Endothelial cell of umbilical vein (primary cell): ENCODE measurements around the gene FOXN1. TPM values are rescaled to one million over a fixed set of nuclear protein-coding genes. Genes with fewer than 3 reads are reported as not detected.

Experiments
- BruUV-seq: library from RNA; stranded (reverse); fragments of 400-500 nt; replicated peaks from 2 replicates; lab custom pipeline; 2021; lab: Mats Ljungman, UMichigan
- CTCF ChIA-PET: fragments of 300-600, 350-600 bp; sonication (Branson Sonifier 250); formaldehyde crosslinking; loops from one replicate; lab custom pipeline; 2021; ENCODE audit warnings: antibody characterized with exemption, inconsistent platforms; lab: Charles Lee
- POLR2A ChIA-PET: fragments of 300-600, 350-600 bp; sonication (Branson Sonifier 250); formaldehyde crosslinking; loops from one replicate; lab custom pipeline; 2021; ENCODE audit warnings: antibody characterized with exemption, inconsistent platforms; lab: Charles Lee
- DNase-seq: peaks from one replicate; pipeline ENCODE4 v3.0.0-alpha.2; 2011; ENCODE audit warnings: low read depth, low spot score
- FAIRE-seq: peaks from 2 replicates; lab custom pipeline; 2011; peaks lifted over from hg19 to GRCh38; lab: Jason Lieb, UNC
- H2AFZ ChIP-seq: 2 replicates; pipeline ENCODE4 v1.6.0; 2012; ENCODE audit warnings: low read depth, low read length, control low read depth, inconsistent platforms
- H3K27ac ChIP-seq: 2 replicates; pipeline ENCODE4 v1.5.1; 2011; ENCODE audit warnings: low read depth, mild to moderate bottlenecking, control low read depth, low read length, moderate library complexity; ENCODE audit not compliant: insufficient read depth
- H3K27me3 ChIP-seq, 2 experiments: 2 replicates each; pipeline versions ENCODE4 v1.6.0 to v1.6.1; 2011; ENCODE audit warnings: low read length in 2 of 2, mixed read lengths in 1 of 2; ENCODE audit not compliant: control insufficient read depth in 2 of 2, insufficient read depth in 2 of 2
- H3K36me3 ChIP-seq, 2 experiments: 2 replicates in 1 of 2; 3 replicates in 1 of 2; pipeline ENCODE4 v1.5.1; 2011; ENCODE audit warnings: low read length in 2 of 2, mild to moderate bottlenecking in 1 of 2, moderate library complexity in 1 of 2; ENCODE audit not compliant: control insufficient read depth in 2 of 2, insufficient read depth in 2 of 2; ENCODE audit errors: extremely low read depth in 1 of 2
- H3K4me1 ChIP-seq: 3 replicates; pipeline ENCODE4 v1.5.1; 2011; ENCODE audit warnings: mild to moderate bottlenecking, low read length; ENCODE audit not compliant: control insufficient read depth, insufficient read depth; ENCODE audit errors: extremely low read depth
- H3K4me2 ChIP-seq: 2 replicates; pipeline ENCODE4 v1.6.1; 2011; ENCODE audit warnings: low read length, control low read depth, mixed read lengths; ENCODE audit not compliant: insufficient read depth
- H3K4me3 ChIP-seq, 3 experiments: fragments of 200-600 bp in 1 of 3; sonication (generic), shearing (Covaris generic) in 1 of 3; replicated peaks in 1 of 3; 2 replicates each; pipeline ENCODE4 v1.5.1; 2011 to 2016; ENCODE audit warnings: control low read depth in 3 of 3, low read length in 3 of 3, mild to moderate bottlenecking in 2 of 3, inconsistent platforms in 1 of 3, low read depth in 1 of 3, moderate library complexity in 1 of 3; ENCODE audit not compliant: insufficient read depth in 1 of 3
- H3K79me2 ChIP-seq: 2 replicates; pipeline ENCODE4 v1.6.0; 2012; ENCODE audit warnings: low read length, inconsistent platforms; ENCODE audit not compliant: control insufficient read depth, insufficient read depth
- H3K9ac ChIP-seq: replicated peaks from 2 replicates; pipeline ENCODE3; 2011; ENCODE audit warnings: low read length, control low read depth; ENCODE audit not compliant: insufficient read depth; ENCODE audit errors: extremely low read depth
- H3K9me1 ChIP-seq: replicated peaks from 3 replicates; pipeline ENCODE4 v1.6.0; 2011; ENCODE audit warnings: mild to moderate bottlenecking, low read length; ENCODE audit not compliant: control insufficient read depth, insufficient read depth; ENCODE audit errors: extremely low read depth
- H3K9me3 ChIP-seq: replicated peaks from 2 replicates; pipeline ENCODE4 v1.5.1; 2012; ENCODE audit warnings: low read length, inconsistent platforms; ENCODE audit not compliant: control insufficient read depth, insufficient read depth
- H4K20me1 ChIP-seq: replicated peaks from 2 replicates; pipeline ENCODE3; 2011; ENCODE audit warnings: mild to moderate bottlenecking, low read length; ENCODE audit not compliant: control insufficient read depth, insufficient read depth; ENCODE audit errors: extremely low read depth
- EZH2 ChIP-seq: IDR thresholded peaks from 2 replicates; pipeline ENCODE4 v1.6.1; 2012; ENCODE audit warnings: borderline replicate concordance, low read depth, mild to moderate bottlenecking, moderate library complexity, low read length, inconsistent platforms; ENCODE audit not compliant: severe bottlenecking
- FOS ChIP-seq: IDR thresholded peaks from 2 replicates; pipeline ENCODE4 v1.6.1; 2011; ENCODE audit warnings: mild to moderate bottlenecking, low read length, moderate library complexity, borderline replicate concordance; ENCODE audit not compliant: insufficient read depth
- GATA2 ChIP-seq: IDR thresholded peaks from 2 replicates; pipeline ENCODE4 v1.7.0; 2011; ENCODE audit warnings: low read depth, mild to moderate bottlenecking, moderate library complexity, mixed read lengths, low read length; ENCODE audit not compliant: insufficient read length, insufficient read depth
- JUN ChIP-seq: IDR thresholded peaks from 2 replicates; pipeline ENCODE4 v1.6.1; 2011; ENCODE audit warnings: borderline replicate concordance, low read depth; ENCODE audit not compliant: insufficient read length, insufficient read depth
- MYC ChIP-seq: IDR thresholded peaks from one replicate; pipeline ENCODE4 v1.6.1; 2011; ENCODE audit warnings: mild to moderate bottlenecking, low read depth, low read length
- POLR2A ChIP-seq: IDR thresholded peaks from 2 replicates; pipeline ENCODE4 v1.6.1; 2012; ENCODE audit warnings: low read depth, mild to moderate bottlenecking, control low read depth, low read length
- POLR2AphosphoS5 ChIP-seq: IDR thresholded peaks from 2 replicates; pipeline ENCODE4 v1.6.1; 2012; ENCODE audit warnings: low read depth, mild to moderate bottlenecking, control low read depth, low read length, moderate library complexity; ENCODE audit not compliant: insufficient read depth
- dilution Hi-C: fragments of 300-500 bp; cut with MboI; formaldehyde crosslinking; loops from one replicate; pipeline ENCODE4 v1.15.0; 2019; ENCODE audit warnings: low sequenced_read_pairs; ENCODE audit not compliant: extremely low pct_ligation_motif_present
- intact Hi-C: fragments of 100-400 bp; cut with micrococcal nuclease; formaldehyde crosslinking; loops from one replicate; pipeline ENCODE4 v1.10.0; 2022
- polyA plus RNA-seq, 4 experiments: library from polyadenylated mRNA; depleted of rRNA in 3 of 4; stranded (reverse) in 3 of 4; unstranded in 1 of 4; fragments of >200 nt; gene quantifications; 2 replicates each; pipeline versions ENCODE4 v1.2.1 to v1.2.3, GENCODE V29; 2011 to 2012; ENCODE audit warnings: missing spikeins in 1 of 4
- total RNA-seq: library from RNA; stranded (reverse); gene quantifications from 2 replicates; pipeline ENCODE4 v1.2.3, GENCODE V29; 2021
- TF ChIP-seq, protein P1 (sequence below), 2 donors: IDR thresholded peaks; 1 replicate in 1 of 2; 2 replicates in 1 of 2; pipeline ENCODE4 v1.5.1; 2011; ENCODE audit warnings: low read length in 2 of 2, mild to moderate bottlenecking in 2 of 2, moderate library complexity in 2 of 2, control low read depth in 1 of 2, inconsistent platforms in 1 of 2, low read depth in 1 of 2; ENCODE audit not compliant: insufficient read depth in 1 of 2; ENCODE audit errors: extremely low read depth in 1 of 2
- TF ChIP-seq, protein P2 (sequence below): IDR thresholded peaks from 2 replicates; pipeline ENCODE4 v1.6.1; 2011; ENCODE audit not compliant: insufficient read depth, insufficient read length

Gene FOXN1
- total and polyA plus RNA-seq, 2 donors (not counting 3 experiments of a cell fraction or from before 2014, with no cell fraction given): not detected

DNA sequence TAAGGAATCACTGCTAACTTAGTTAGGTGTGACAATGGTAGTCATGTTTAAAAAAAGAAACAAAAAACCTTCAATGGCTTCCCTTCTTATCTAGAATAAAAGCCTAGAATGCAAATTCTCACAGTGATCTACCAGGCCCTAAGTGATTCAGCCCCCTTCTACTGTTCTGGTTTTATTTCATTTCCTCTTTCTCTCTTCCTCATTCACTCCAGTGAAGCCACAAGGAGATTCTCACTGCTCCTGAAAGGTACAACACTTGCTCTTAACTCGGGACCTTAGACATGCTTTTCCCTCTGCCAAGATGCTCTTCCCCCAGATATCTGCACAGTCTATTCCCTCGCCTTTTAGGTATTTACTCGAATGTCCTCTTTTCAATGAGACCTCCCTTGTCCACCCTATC lies 61.5 kb downstream of the FOXN1 start:
- Histone ChIP-seq H2AFZ (no peak overlapping the region), H4K20me1 (no peaks in the 10 kb centered on the region), H3K4me2 (no peak overlapping the region), H3K4me3 (no peak overlapping the region), H3K9me1 (no peaks in the 10 kb centered on the region), H3K9ac (no peak overlapping the region), H3K9me3 (no peaks in the 10 kb centered on the region), H3K4me1 (peaks cover 10% of the 10 kb centered on the region), H3K36me3 (peaks cover 0 to 5% of the 10 kb centered on the region in 2 experiments), H3K27me3 (no peaks in the 10 kb centered on the region), H3K79me2 (peaks cover 17% of the 10 kb centered on the region), H3K27ac (no peak overlapping the region)
- TF ChIP-seq MYC (no peak), FOS (no peak), EZH2 (no peak), GATA2 (no peak), POLR2A (no peak), POLR2AphosphoS5 (no peak), JUN (no peak)
- TF ChIP-seq, protein P1, sequence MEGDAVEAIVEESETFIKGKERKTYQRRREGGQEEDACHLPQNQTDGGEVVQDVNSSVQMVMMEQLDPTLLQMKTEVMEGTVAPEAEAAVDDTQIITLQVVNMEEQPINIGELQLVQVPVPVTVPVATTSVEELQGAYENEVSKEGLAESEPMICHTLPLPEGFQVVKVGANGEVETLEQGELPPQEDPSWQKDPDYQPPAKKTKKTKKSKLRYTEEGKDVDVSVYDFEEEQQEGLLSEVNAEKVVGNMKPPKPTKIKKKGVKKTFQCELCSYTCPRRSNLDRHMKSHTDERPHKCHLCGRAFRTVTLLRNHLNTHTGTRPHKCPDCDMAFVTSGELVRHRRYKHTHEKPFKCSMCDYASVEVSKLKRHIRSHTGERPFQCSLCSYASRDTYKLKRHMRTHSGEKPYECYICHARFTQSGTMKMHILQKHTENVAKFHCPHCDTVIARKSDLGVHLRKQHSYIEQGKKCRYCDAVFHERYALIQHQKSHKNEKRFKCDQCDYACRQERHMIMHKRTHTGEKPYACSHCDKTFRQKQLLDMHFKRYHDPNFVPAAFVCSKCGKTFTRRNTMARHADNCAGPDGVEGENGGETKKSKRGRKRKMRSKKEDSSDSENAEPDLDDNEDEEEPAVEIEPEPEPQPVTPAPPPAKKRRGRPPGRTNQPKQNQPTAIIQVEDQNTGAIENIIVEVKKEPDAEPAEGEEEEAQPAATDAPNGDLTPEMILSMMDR (IDR thresholded peaks at IDR 0.05; ENCODE audit: extremely low read depth in 1 of 2, insufficient read depth in 1 of 2, low read depth in 1 of 2, low read length in 2 of 2): no peak
- TF ChIP-seq, protein P2, sequence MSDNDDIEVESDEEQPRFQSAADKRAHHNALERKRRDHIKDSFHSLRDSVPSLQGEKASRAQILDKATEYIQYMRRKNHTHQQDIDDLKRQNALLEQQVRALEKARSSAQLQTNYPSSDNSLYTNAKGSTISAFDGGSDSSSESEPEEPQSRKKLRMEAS: no peak
- FAIRE-seq: no peak
- no TSS peak for BruUV-seq
- DNase-seq: no peak
- intact Hi-C loops (no loop called here), dilution Hi-C loops (no loop called here)
- ChIA-PET CTCF (no interaction called here), POLR2A (no interaction called here)
